Neural progenitor cell (in vitro differentiated cells): ENCODE results near the gene SAP30. TPM values are rescaled to one million over a fixed set of nuclear protein-coding genes. Genes with fewer than 3 reads are reported as not detected.

Experiments
- DNase-seq: peaks from one replicate; pipeline ENCODE4 v3.0.0-alpha.2; 2016; ENCODE audit warnings: low spot score
- H2AFZ ChIP-seq: fragments of 200-600 bp; sonication (generic); replicated peaks from 2 replicates; pipeline ENCODE4 v1.6.1; 2016; ENCODE audit warnings: antibody characterized with exemption
- H3F3A ChIP-seq: fragments of 200-600 bp; sonication (generic); 2 replicates; pipeline ENCODE4 v1.6.1; 2016; ENCODE audit warnings: antibody characterized with exemption, low read depth
- H3K27ac ChIP-seq: fragments of 200-600 bp; sonication (generic); 2 replicates; pipeline ENCODE4 v1.5.1; 2016; ENCODE audit warnings: mild to moderate bottlenecking
- H3K27me3 ChIP-seq: fragments of 200-600 bp; sonication (generic); 2 replicates; pipeline ENCODE4 v1.6.1; 2016; ENCODE audit warnings: mild to moderate bottlenecking, moderate library complexity
- H3K36me3 ChIP-seq: fragments of 200-600 bp; sonication (generic); 2 replicates; pipeline ENCODE4 v1.5.1; 2016
- H3K4me1 ChIP-seq: fragments of 200-600 bp; sonication (generic); 2 replicates; pipeline ENCODE4 v1.6.1; 2016; ENCODE audit warnings: mixed run types
- H3K4me2 ChIP-seq: fragments of 200-600 bp; sonication (generic); 2 replicates; pipeline ENCODE4 v1.6.1; 2016
- H3K4me3 ChIP-seq: fragments of 200-600 bp; sonication (generic); 2 replicates; pipeline ENCODE4 v1.5.1; 2016
- H3K79me2 ChIP-seq: fragments of 200-600 bp; sonication (generic); 2 replicates; pipeline ENCODE4 v1.6.1; 2016; ENCODE audit warnings: low read depth
- H3K9ac ChIP-seq: fragments of 200-600 bp; sonication (generic); 2 replicates; pipeline ENCODE4 v1.6.1; 2016
- H3K9me3 ChIP-seq: fragments of 200-600 bp; sonication (generic); 2 replicates; pipeline ENCODE4 v1.5.1; 2016; ENCODE audit warnings: low read depth
- H4K20me1 ChIP-seq: fragments of 200-600 bp; sonication (generic); 2 replicates; pipeline ENCODE4 v1.6.1; 2016; ENCODE audit warnings: low read depth
- H3K27ac Mint-ChIP-seq: 3 replicates; pipeline ENCODE4 v1.8.0; 2021; ENCODE audit warnings: mixed read lengths
- H3K27me3 Mint-ChIP-seq: 2 replicates; pipeline ENCODE4 v1.8.0; 2022; ENCODE audit warnings: low read depth, mild to moderate bottlenecking, inconsistent platforms, moderate library complexity, mixed read lengths; ENCODE audit not compliant: insufficient read depth
- H3K36me3 Mint-ChIP-seq: 3 replicates; pipeline ENCODE4 v1.8.0; 2021; ENCODE audit warnings: mixed read lengths
- H3K4me1 Mint-ChIP-seq: 3 replicates; pipeline ENCODE4 v1.8.0; 2021; ENCODE audit warnings: mixed read lengths
- H3K4me3 Mint-ChIP-seq: 3 replicates; pipeline ENCODE4 v1.8.0; 2021; ENCODE audit warnings: mild to moderate bottlenecking, moderate library complexity, mixed read lengths
- H3K9me3 Mint-ChIP-seq: 3 replicates; pipeline ENCODE4 v1.8.0; 2020; ENCODE audit warnings: mixed read lengths
- EZH2 ChIP-seq: fragments of 200-600 bp; sonication (generic); IDR thresholded peaks from 2 replicates; pipeline ENCODE4 v1.6.1; 2017; ENCODE audit warnings: antibody characterized with exemption, mild to moderate bottlenecking, moderate library complexity
- EZH2phosphoT487 ChIP-seq: fragments of 200-600 bp; sonication (generic); IDR thresholded peaks from 2 replicates; pipeline ENCODE4 v1.6.1; 2017; ENCODE audit warnings: antibody characterized with exemption
- total RNA-seq: library from RNA; depleted of rRNA; stranded (reverse); fragments of >200 nt; gene quantifications from 2 replicates; pipeline ENCODE4 v1.2.3, GENCODE V29; 2015; ENCODE audit warnings: low replicate concordance
- TF ChIP-seq, protein P1 (sequence below): fragments of 200-600 bp; sonication (generic); IDR thresholded peaks from 2 replicates; pipeline ENCODE4 v1.5.1; 2017; ENCODE audit warnings: antibody characterized with exemption, mild to moderate bottlenecking

SAP30 gene
- total RNA-seq, 1 donor from 2014 or later = 63.5 TPM

DNA sequence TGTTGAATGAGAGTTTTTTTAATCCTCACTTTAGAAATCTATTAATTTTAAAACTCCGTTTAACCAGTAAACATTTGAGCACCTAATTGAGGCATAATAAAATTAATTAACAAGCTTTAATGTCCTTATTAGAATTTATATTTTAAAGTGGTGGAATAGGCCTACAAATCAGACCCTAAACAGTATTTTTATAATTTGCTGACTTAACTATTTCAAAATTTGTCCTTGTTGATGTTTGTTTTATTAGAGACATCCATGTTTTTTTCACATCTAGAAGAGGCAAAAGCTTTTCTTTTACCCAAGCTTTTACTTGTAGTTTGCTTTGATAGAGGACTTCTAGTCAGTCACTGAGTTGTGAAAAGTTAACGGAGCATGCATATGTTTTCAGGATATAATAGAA lies 3.8 kb downstream of the SAP30 start:
- H4K20me1 ChIP-seq = peaks cover 40% of the 10 kb centered on the region
- Mint-ChIP-seq H3K27me3 (peaks cover 3% of the 10 kb centered on the region), H3K9me3 (no peaks in the 10 kb centered on the region), H3K27ac (no peak overlapping the region), H3K4me1 (peaks cover 12% of the 10 kb centered on the region), H3K4me3 (no peak overlapping the region), H3K36me3 (peaks cover 19% of the 10 kb centered on the region)
- TF ChIP-seq EZH2phosphoT487 (no peak), EZH2 (no peak)
- TF ChIP-seq, protein P1, sequence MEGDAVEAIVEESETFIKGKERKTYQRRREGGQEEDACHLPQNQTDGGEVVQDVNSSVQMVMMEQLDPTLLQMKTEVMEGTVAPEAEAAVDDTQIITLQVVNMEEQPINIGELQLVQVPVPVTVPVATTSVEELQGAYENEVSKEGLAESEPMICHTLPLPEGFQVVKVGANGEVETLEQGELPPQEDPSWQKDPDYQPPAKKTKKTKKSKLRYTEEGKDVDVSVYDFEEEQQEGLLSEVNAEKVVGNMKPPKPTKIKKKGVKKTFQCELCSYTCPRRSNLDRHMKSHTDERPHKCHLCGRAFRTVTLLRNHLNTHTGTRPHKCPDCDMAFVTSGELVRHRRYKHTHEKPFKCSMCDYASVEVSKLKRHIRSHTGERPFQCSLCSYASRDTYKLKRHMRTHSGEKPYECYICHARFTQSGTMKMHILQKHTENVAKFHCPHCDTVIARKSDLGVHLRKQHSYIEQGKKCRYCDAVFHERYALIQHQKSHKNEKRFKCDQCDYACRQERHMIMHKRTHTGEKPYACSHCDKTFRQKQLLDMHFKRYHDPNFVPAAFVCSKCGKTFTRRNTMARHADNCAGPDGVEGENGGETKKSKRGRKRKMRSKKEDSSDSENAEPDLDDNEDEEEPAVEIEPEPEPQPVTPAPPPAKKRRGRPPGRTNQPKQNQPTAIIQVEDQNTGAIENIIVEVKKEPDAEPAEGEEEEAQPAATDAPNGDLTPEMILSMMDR = no peak
- H3K79me2 ChIP-seq = peaks cover 51% of the 10 kb centered on the region
- no peaks in the 10 kb centered on the region for H3K9me3 ChIP-seq
- no peak for DNase-seq
- peaks cover 37% of the 10 kb centered on the region for H3F3A ChIP-seq
- no peak overlapping the region for H3K27ac ChIP-seq
- no peak overlapping the region for H3K9ac ChIP-seq
- H3K36me3 ChIP-seq = peaks cover 22% of the 10 kb centered on the region
- H2AFZ ChIP-seq = no peak overlapping the region
- peaks cover 22% of the 10 kb centered on the region for H3K4me1 ChIP-seq
- H3K27me3 ChIP-seq = no peaks in the 10 kb centered on the region
- no peak overlapping the region for H3K4me3 ChIP-seq
- no peak overlapping the region for H3K4me2 ChIP-seq

GRCh38 chr4:173379929-173380328 lies 9.2 kb downstream of the SAP30 start:
- H3F3A ChIP-seq = peaks cover 9% of the 10 kb centered on the region
- H3K79me2 ChIP-seq = peaks cover 14% of the 10 kb centered on the region
- no peak overlapping the region for H3K27ac ChIP-seq
- Mint-ChIP-seq H3K27ac (no peak overlapping the region), H3K36me3 (peaks cover 19% of the 10 kb centered on the region), H3K27me3 (no peaks in the 10 kb centered on the region), H3K9me3 (no peaks in the 10 kb centered on the region), H3K4me3 (no peak overlapping the region), H3K4me1 (peaks cover 5% of the 10 kb centered on the region)
- H3K4me1 ChIP-seq = peaks cover 17% of the 10 kb centered on the region
- no peak for DNase-seq
- no peak overlapping the region for H3K9ac ChIP-seq
- peaks cover 14% of the 10 kb centered on the region for H4K20me1 ChIP-seq
- no peak overlapping the region for H3K4me3 ChIP-seq
- peaks cover 9% of the 10 kb centered on the region for H3K36me3 ChIP-seq
- TF ChIP-seq, protein P1 = no peak
- no peak for TF ChIP-seq EZH2
- TF ChIP-seq EZH2phosphoT487 = no peak
- H3K9me3 ChIP-seq = no peaks in the 10 kb centered on the region
- no peak overlapping the region for H2AFZ ChIP-seq
- H3K4me2 ChIP-seq = no peak overlapping the region
- no peaks in the 10 kb centered on the region for H3K27me3 ChIP-seq

- peaks cover 3% of the 10 kb centered on the region for H3K36me3 ChIP-seq
- Mint-ChIP-seq H3K4me3 (no peak overlapping the region), H3K36me3 (peaks cover 13% of the 10 kb centered on the region), H3K27me3 (no peaks in the 10 kb centered on the region), H3K9me3 (no peaks in the 10 kb centered on the region), H3K4me1 (peaks cover 5% of the 10 kb centered on the region), H3K27ac (no peak overlapping the region)
- TF ChIP-seq EZH2phosphoT487 = no peak
- TF ChIP-seq EZH2 = no peak
- TF ChIP-seq, protein P1 = no peak
- H2AFZ ChIP-seq = no peak overlapping the region
- H3K27ac ChIP-seq = no peak overlapping the region
- H3K4me1 ChIP-seq = peaks cover 17% of the 10 kb centered on the region
- DNase-seq = no peak
- no peak overlapping the region for H3K4me2 ChIP-seq
- no peaks in the 10 kb centered on the region for H3K27me3 ChIP-seq
- peaks cover 14% of the 10 kb centered on the region for H4K20me1 ChIP-seq
- H3K9ac ChIP-seq = no peak overlapping the region
- H3K9me3 ChIP-seq = no peaks in the 10 kb centered on the region
- H3K4me3 ChIP-seq = no peak overlapping the region
- H3K79me2 ChIP-seq = peaks cover 3% of the 10 kb centered on the region
- peaks cover 9% of the 10 kb centered on the region for H3F3A ChIP-seq
Measured at GRCh38 chr4:173380987-173381386, 10.2 kb downstream of the SAP30 start.
